ENCODE data around the gene RELN.
"Not testable (repeated sequence)": the region's sequence is repeated elsewhere in the genome, so short reads cannot be mapped to it uniquely, and the experiment has no call there.

GRCh38 chr7:103896826-103897225 lies 92.6 kb downstream of the RELN start:
- not testable (repeated sequence) for TF ChIP-seq CTCF (IDR thresholded peaks at IDR 0.05); POLR2A (IDR thresholded peaks at IDR 0.05); POLR2AphosphoS5 (IDR thresholded peaks at IDR 0.05; ENCODE audit: insufficient read depth in 1 of 2, low read depth in 1 of 2)
